ENCODE measurements around the gene XPO5.

XPO5 gene

DNA sequence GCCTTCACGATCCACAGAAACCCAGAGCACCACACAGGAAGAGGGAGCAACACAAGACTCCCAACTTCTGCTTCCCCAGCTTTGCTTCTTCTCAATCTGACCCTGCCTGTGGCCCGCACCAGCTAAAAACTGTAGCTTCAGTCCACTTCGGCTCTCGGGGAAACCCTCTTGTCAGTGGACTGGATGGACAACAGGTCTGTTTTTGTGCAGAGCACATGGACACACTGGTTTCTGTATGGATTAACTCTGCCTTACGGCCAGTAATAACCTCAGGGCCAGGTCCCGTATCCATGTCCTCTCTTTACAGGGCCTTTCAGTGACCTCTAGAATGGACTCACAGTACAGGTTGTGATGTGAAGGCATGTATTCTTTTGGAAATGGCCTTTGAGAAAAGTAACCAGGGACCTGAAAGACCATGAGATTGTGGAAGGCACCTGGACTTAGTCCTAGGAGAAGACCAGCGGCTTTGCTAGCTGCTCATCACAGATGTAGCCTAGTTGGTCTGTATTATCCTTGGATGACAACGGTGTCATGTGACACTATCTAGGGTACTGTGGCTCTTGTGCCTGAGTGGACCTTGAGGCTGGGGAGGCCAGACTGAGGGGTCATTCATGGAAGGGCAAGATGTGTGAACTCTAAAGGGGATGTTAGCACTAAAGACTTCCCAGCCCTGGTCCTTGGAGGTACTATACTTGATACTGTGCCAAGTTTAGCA is 53.1 kb downstream of the XPO5 start:
- H3K79me2 ChIP-seq (ENCODE audit: insufficient read depth, low read length), result peaks cover 21% of the 10 kb centered on the region
- no peaks in the 10 kb centered on the region for H3K27me3 ChIP-seq (ENCODE audit: insufficient read depth, low read length, poor library complexity)
- no peak overlapping the region for H3K4me2 ChIP-seq (ENCODE audit: insufficient read depth, low read length)
- no peak overlapping the region for H2AFZ ChIP-seq (ENCODE audit: low read depth, low read length)
- TF ChIP-seq EZH2 (IDR thresholded peaks at IDR 0.05; ENCODE audit: borderline replicate concordance, low read depth, low read length, severe bottlenecking) (no peak), CTCF (IDR thresholded peaks at IDR 0.05; ENCODE audit: borderline replicate concordance, extremely low read depth, low read length, poor library complexity, severe bottlenecking) (no peak)
- DNase-seq (no peak), ATAC-seq (ENCODE audit: insufficient read depth, low read depth) (0 out of 3 replicates have a peak, but pooled peaks have one; percentile 3)
- no peaks in the 10 kb centered on the region for H3K9me3 ChIP-seq (ENCODE audit: insufficient read depth, low read length, severe bottlenecking)
- no peak overlapping the region for H3K4me3 ChIP-seq (ENCODE audit: low read depth in 1 of 2, low read length in 2 of 2)
- no peak overlapping the region for H3K9ac ChIP-seq (ENCODE audit: low read depth, low read length)
- peaks cover 18% of the 10 kb centered on the region for H3K4me1 ChIP-seq (ENCODE audit: insufficient read depth, low read length)
- H3K36me3 ChIP-seq (ENCODE audit: insufficient read depth, low read length), result peaks cover 87% of the 10 kb centered on the region
- no peak overlapping the region for H3K27ac ChIP-seq (ENCODE audit: low read length)
- peaks cover 7% of the 10 kb centered on the region; the same call in 1 of the 2 replicates for H4K20me1 ChIP-seq (ENCODE audit: insufficient read depth, low read length)

DNA sequence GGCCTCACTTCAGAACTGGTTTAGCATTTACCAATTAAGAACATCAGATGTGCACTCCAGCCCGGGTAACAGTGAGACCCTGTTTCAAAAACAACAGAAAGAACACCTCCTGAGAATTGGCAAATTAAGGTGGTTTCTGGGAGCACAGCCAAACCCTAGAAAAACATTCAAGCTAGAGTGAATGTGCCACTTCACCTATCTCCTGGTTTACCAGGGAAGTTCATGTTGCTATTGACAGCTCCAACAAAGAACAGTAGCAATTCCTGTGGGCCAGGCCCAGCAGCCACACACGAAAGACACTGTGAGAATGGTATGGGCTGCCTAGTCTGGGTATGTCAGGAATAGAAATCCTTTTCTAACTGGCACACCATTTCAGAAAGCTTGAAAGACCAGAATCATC is 54.0 kb downstream of the XPO5 start:
- peaks cover 19% of the 10 kb centered on the region for H3K4me1 ChIP-seq (ENCODE audit: insufficient read depth, low read length)
- DNase-seq (no peak), ATAC-seq (ENCODE audit: insufficient read depth, low read depth) (no peak)
- no peak overlapping the region for H3K9ac ChIP-seq (ENCODE audit: low read depth, low read length)
- H4K20me1 ChIP-seq (ENCODE audit: insufficient read depth, low read length), result peaks cover 7% of the 10 kb centered on the region; the same call in 1 of the 2 replicates
- H3K79me2 ChIP-seq (ENCODE audit: insufficient read depth, low read length), result peaks cover 29% of the 10 kb centered on the region
- no peak overlapping the region for H3K4me2 ChIP-seq (ENCODE audit: insufficient read depth, low read length)
- no peak overlapping the region for H3K4me3 ChIP-seq (ENCODE audit: low read depth in 1 of 2, low read length in 2 of 2)
- peaks cover 79% of the 10 kb centered on the region for H3K36me3 ChIP-seq (ENCODE audit: insufficient read depth, low read length)
- H3K27ac ChIP-seq (ENCODE audit: low read length), result no peak overlapping the region
- TF ChIP-seq CTCF (IDR thresholded peaks at IDR 0.05; ENCODE audit: borderline replicate concordance, extremely low read depth, low read length, poor library complexity, severe bottlenecking) (no peak), EZH2 (IDR thresholded peaks at IDR 0.05; ENCODE audit: borderline replicate concordance, low read depth, low read length, severe bottlenecking) (no peak)
- H3K9me3 ChIP-seq (ENCODE audit: insufficient read depth, low read length, severe bottlenecking), result no peaks in the 10 kb centered on the region
- H2AFZ ChIP-seq (ENCODE audit: low read depth, low read length), result no peak overlapping the region
- H3K27me3 ChIP-seq (ENCODE audit: insufficient read depth, low read length, poor library complexity), result no peaks in the 10 kb centered on the region

DNA sequence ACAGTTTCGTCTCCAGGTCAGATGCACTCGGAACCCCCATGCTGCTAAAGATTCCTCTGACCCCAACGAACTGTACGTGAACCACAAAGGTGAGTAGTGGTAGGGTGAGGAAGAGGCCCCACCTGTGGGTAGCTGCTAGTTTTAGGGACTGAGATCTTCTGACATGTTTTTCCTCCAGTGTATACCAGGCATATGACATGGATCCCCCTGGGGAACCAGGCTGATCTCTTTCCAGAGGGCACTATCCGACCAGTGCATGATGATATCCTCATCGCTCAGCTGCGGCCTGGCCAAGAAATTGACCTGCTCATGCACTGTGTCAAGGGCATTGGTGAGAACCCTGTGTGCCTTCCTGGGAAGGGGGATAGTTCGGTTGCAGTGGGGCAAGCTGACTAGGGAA is 55.7 kb downstream of the XPO5 start:
- no peak for ATAC-seq (ENCODE audit: insufficient read depth, low read depth)
- Histone ChIP-seq H2AFZ (ENCODE audit: low read depth, low read length) (no peak overlapping the region), H3K36me3 (ENCODE audit: insufficient read depth, low read length) (peaks cover 71% of the 10 kb centered on the region), H4K20me1 (ENCODE audit: insufficient read depth, low read length) (peaks cover 11% of the 10 kb centered on the region; the same call in 1 of the 2 replicates), H3K9me3 (ENCODE audit: insufficient read depth, low read length, severe bottlenecking) (no peaks in the 10 kb centered on the region), H3K4me3 (ENCODE audit: low read depth in 1 of 2, low read length in 2 of 2) (no peak overlapping the region), H3K4me2 (ENCODE audit: insufficient read depth, low read length) (no peak overlapping the region), H3K79me2 (ENCODE audit: insufficient read depth, low read length) (peaks cover 45% of the 10 kb centered on the region), H3K9ac (ENCODE audit: low read depth, low read length) (no peak overlapping the region), H3K27me3 (ENCODE audit: insufficient read depth, low read length, poor library complexity) (no peaks in the 10 kb centered on the region), H3K27ac (ENCODE audit: low read length) (no peak overlapping the region), H3K4me1 (ENCODE audit: insufficient read depth, low read length) (peaks cover 30% of the 10 kb centered on the region)
- no peak for TF ChIP-seq EZH2 (IDR thresholded peaks at IDR 0.05; ENCODE audit: borderline replicate concordance, low read depth, low read length, severe bottlenecking)
- no peak for TF ChIP-seq CTCF (IDR thresholded peaks at IDR 0.05; ENCODE audit: borderline replicate concordance, extremely low read depth, low read length, poor library complexity, severe bottlenecking)
- DNase-seq, result no peak
